Parathyroid adenoma (tissue), 2 donors: ENCODE results near the gene CDC14B.

Experiments used
- H2AFZ ChIP-seq: fragments of 300-600 bp; sonication (generic); one replicate; pipeline ENCODE4 v1.7.0; 2017; ENCODE audit warnings: antibody characterized with exemption, mild to moderate bottlenecking
- H3K27ac ChIP-seq: fragments of 300-600 bp; sonication (generic); one replicate; pipeline ENCODE4 v1.7.0; 2017
- H3K27me3 ChIP-seq: fragments of 300-600 bp; sonication (generic); one replicate; pipeline ENCODE4 v1.7.0; 2017; ENCODE audit warnings: low read length; ENCODE audit not compliant: control insufficient read depth, insufficient read depth
- H3K36me3 ChIP-seq: fragments of 300-600 bp; sonication (generic); one replicate; pipeline ENCODE4 v1.7.0; 2017; ENCODE audit warnings: low read length; ENCODE audit not compliant: control insufficient read depth, insufficient read depth
- H3K4me1 ChIP-seq: fragments of 300-600 bp; sonication (generic); one replicate; pipeline ENCODE4 v1.7.0; 2017; ENCODE audit warnings: control low read depth
- H3K4me2 ChIP-seq: fragments of 300-600 bp; sonication (generic); one replicate; pipeline ENCODE4 v1.7.0; 2017; ENCODE audit warnings: low read length
- H3K4me3 ChIP-seq: fragments of 300-600 bp; sonication (generic); one replicate; pipeline ENCODE4 v1.7.0; 2017; ENCODE audit warnings: low read depth, low read length
- H3K79me2 ChIP-seq: fragments of 300-600 bp; sonication (generic); one replicate; pipeline ENCODE4 v1.7.0; 2017; ENCODE audit warnings: control low read depth
- H3K9ac ChIP-seq: fragments of 300-600 bp; sonication (generic); one replicate; pipeline ENCODE4 v1.7.0; 2017; ENCODE audit warnings: mild to moderate bottlenecking
- H3K9me3 ChIP-seq: fragments of 300-600 bp; sonication (generic); one replicate; pipeline ENCODE4 v1.7.0; 2017; ENCODE audit warnings: low read length; ENCODE audit not compliant: control insufficient read depth
- CTCF ChIP-seq: fragments of 300-600 bp; sonication (generic); IDR thresholded peaks from one replicate; pipeline ENCODE4 v1.7.0; 2017; ENCODE audit warnings: antibody characterized with exemption, mild to moderate bottlenecking
- donor health status: primary hyperparathyroidism.

CDC14B gene

GRCh38 chr9:96513622-96514021, 106.0 kb downstream of the CDC14B start:
- H3K27me3 ChIP-seq, result no peaks in the 10 kb centered on the region
- H3K79me2 ChIP-seq, result no peaks in the 10 kb centered on the region
- H3K27ac ChIP-seq, result no peak overlapping the region
- no peak overlapping the region for H2AFZ ChIP-seq
- H3K4me2 ChIP-seq, result no peak overlapping the region
- H3K9ac ChIP-seq, result no peak overlapping the region
- H3K4me3 ChIP-seq, result no peak overlapping the region
- TF ChIP-seq CTCF, result no peak
- H3K4me1 ChIP-seq, result no peaks in the 10 kb centered on the region
- H3K36me3 ChIP-seq, result no peaks in the 10 kb centered on the region
- H3K9me3 ChIP-seq, result no peaks in the 10 kb centered on the region

GRCh38 chr9:96512240-96512639, 107.4 kb downstream of the CDC14B start:
- Histone ChIP-seq H3K79me2 (no peaks in the 10 kb centered on the region), H3K9me3 (no peaks in the 10 kb centered on the region), H3K27ac (no peak overlapping the region), H2AFZ (no peak overlapping the region), H3K4me3 (no peak overlapping the region), H3K4me2 (no peak overlapping the region), H3K4me1 (no peaks in the 10 kb centered on the region), H3K36me3 (no peaks in the 10 kb centered on the region), H3K27me3 (no peaks in the 10 kb centered on the region), H3K9ac (no peak overlapping the region)
- no peak for TF ChIP-seq CTCF

- no peak overlapping the region for H3K4me2 ChIP-seq
- H2AFZ ChIP-seq, result no peak overlapping the region
- no peaks in the 10 kb centered on the region for H3K79me2 ChIP-seq
- H3K4me1 ChIP-seq, result no peaks in the 10 kb centered on the region
- H3K36me3 ChIP-seq, result no peaks in the 10 kb centered on the region
- no peaks in the 10 kb centered on the region for H3K9me3 ChIP-seq
- TF ChIP-seq CTCF, result no peak
- no peaks in the 10 kb centered on the region for H3K27me3 ChIP-seq
- H3K9ac ChIP-seq, result no peak overlapping the region
- H3K27ac ChIP-seq, result no peak overlapping the region
- H3K4me3 ChIP-seq, result no peak overlapping the region
Measured at GRCh38 chr9:96510258-96510657, 109.4 kb downstream of the CDC14B start.

GRCh38 chr9:96509848-96510247, 109.8 kb downstream of the CDC14B start:
- H3K36me3 ChIP-seq, result no peaks in the 10 kb centered on the region

More at GRCh38 chr9:96509848-96510247, 109.8 kb downstream of the CDC14B start:
- H3K27ac ChIP-seq, result no peak overlapping the region
- no peak overlapping the region for H3K9ac ChIP-seq
- no peaks in the 10 kb centered on the region for H3K27me3 ChIP-seq
- H3K9me3 ChIP-seq, result no peaks in the 10 kb centered on the region
- no peak for TF ChIP-seq CTCF
- H3K4me1 ChIP-seq, result no peaks in the 10 kb centered on the region
- no peak overlapping the region for H3K4me3 ChIP-seq
- no peak overlapping the region for H2AFZ ChIP-seq
- no peak overlapping the region for H3K4me2 ChIP-seq
- no peaks in the 10 kb centered on the region for H3K79me2 ChIP-seq
